ENCODE measurements around the gene CSMD2.

Gene CSMD2

DNA sequence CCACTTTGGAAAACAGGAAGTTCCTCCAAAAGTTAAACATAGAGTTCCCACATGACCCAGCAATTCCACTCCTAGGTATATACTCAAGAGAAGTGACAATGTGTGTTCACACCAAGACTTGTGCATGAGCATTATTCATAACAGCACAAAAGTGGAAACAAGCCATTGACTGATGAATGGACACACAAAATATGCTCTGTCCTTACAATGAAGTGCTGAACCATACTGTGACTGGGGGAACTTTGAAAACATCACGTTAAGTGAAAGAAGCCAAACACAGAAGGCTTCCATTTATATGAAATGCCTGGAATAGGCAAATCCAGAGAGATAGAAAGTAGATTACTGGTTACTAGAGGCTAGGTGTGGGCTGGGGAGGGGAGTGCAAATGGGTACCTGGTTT, 542.3 kb downstream of the CSMD2 start:
- DNase-seq = no peak

DNA sequence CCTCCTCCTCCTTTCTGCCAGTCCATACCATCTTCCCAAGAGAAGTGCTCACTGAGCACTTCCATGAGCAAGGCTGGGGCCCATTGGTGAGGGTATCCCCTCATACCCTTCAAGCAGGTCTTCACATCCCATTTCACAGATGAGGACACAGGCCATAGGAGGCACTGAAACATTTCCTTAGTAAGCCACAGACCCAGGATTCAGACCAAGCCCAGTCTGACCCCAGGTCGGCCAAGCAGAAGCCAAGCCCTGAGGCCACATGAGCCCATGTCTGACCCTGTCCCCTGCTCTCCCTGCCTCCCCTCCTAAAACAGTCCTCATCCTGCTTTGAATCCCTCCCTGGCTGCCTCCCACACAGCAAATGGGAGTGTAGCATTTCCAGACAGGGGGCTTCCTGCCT, 546.4 kb downstream of the CSMD2 start:
- DNase-seq = no peak

DNA sequence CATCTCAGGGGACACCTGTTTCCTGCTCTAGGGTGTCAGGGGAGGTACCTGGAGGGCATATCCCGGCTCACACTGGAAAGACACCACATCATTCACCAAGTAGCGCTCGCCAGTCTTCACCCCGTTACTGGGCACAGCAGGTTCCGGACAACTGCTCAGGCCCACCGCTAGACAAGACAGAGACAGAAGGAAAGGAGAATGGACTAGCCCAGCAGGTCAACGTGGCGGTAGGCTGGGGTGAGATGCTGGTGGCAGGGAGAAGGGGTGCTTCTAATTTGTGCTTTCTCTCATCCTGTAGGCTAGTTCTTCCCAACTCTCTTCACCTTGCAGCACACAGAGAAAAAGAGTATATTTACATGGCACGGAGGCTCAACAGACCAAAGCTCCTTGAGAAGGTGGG, 547.6 kb downstream of the CSMD2 start:
- no peak for DNase-seq

DNA sequence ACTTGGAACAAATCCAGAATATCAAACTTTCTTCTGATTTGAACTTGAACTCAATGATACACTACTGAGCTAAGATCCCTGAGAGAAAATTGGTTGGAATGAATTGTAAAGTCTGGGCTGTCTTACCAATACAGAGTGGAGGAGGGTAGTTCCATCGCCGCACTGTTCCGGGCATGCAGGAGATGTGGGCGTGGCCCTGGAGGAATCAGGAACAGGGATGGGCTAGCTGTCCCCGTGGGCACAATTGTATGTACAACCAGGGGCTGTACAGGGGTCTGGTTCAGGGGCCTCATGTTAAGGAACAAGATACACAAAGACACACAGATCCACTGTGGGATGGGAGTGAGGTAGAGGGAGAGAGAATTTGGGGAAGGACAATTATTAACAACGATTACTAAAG, 548.2 kb downstream of the CSMD2 start:
- DNase-seq = no peak

DNA sequence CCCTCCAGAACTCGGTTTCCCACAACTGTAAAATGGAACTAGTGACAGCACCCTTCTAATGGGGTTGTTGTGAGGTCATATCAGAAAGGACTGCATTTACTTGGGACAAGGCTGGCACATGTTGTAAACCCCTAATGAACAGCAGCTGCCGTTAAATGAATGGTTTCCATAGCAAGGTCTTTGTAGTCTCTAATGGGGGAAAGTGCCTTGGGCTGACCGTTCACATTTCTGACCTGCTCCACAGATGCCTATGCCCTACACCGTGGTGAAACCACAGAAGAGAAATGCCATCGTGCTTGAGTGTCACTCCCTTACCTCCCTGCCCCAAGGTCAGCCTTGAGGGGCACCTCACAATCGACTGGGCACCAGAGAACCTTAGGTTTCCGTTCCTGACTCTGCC, 549.5 kb downstream of the CSMD2 start:
- DNase-seq = no peak

DNA sequence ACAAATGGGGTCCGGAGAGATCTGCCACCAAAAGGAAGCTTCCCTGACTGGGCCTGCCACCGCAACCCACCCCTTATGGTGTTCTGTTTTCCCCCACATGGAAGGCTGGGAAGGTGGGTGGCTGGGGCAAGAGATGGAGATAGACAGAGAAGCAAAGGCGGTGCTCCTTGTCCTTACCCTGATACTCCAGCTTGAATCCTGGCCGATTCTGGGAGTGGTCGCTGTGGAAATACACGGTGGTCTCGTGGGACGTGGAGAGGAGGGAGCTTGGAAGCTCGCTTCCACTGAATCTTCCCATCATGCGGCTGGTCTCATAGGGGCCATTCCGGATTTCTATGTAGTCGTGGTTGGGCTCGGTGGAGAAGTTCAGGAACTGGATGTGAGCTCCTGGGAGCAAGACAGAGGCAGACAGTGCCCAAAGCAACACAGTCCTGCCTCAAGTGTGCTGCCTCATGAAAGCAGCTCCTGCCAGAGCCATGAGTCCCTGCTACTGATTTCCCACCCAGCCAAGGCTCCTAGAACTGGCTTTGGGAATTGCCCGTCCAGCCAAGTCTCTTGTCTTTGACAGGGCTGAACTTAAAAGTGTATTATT, 554.1 kb downstream of the CSMD2 start:
- no peak for DNase-seq

DNA sequence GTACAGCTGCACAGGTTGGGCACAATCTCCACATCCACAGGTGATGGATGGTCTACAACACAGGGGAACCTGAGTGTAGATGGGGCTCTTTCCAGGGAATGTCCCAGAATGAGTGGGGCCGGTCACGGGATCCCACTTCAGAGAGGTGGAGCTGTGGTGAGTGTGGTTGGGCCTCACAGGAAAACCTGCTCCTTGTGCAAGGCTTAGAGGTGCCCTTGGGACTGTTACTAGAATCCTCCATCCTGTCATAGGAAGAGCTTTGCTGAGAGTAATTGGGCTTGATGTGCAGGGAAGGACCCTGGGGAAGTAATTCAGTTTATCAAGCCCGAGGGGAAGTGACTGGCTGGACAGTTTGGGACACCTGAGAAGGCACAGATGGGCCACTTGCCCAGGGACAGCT, 554.6 kb downstream of the CSMD2 start:
- DNase-seq = no peak

DNA sequence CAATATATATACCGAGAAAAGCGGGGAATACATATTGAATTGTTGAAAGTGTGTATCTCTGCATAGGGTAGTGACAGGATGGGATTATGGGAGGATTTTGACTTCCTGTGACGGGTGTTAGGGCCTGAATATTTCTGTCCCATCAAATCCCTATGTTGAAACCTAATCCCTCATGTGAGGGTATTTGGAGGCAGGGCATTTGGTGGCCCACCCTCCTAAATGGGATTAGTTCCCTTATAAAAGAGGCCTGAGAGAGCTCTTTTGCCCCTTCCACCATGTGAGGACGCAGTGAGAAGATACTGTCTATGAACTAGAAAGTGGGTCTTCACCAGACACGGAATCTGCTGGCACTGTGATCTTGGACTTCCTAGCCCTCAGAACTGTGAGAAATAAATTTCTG, 555.3 kb downstream of the CSMD2 start:
- DNase-seq = no peak

DNA sequence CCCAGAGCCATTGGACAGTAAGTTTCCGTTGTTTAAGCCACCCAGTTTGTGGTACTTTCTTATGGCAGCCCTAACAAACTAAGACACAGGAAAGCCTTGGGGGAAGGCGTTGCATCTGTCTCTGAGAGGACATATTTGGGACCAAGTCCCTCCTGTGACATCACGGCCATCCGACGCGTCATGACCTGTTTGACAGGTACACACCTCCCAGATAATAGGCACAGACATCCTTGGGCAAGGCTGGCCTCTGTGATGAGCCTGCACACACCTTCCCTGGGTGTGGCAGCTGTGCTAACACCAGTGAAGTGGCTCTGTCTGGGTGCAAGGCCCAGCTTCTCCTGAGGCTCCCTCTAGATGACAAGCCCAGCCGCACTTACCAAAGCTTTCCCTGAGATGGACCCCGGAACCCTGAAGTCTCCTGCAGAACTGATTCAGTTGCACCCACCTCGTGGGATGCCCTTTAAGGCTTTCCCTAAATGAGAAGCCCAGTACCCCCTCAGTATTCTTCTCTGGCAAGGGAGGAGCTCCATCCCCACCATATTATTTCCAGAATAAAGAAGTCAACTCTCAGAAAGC, 556.1 kb downstream of the CSMD2 start:
- no peak for DNase-seq

DNA sequence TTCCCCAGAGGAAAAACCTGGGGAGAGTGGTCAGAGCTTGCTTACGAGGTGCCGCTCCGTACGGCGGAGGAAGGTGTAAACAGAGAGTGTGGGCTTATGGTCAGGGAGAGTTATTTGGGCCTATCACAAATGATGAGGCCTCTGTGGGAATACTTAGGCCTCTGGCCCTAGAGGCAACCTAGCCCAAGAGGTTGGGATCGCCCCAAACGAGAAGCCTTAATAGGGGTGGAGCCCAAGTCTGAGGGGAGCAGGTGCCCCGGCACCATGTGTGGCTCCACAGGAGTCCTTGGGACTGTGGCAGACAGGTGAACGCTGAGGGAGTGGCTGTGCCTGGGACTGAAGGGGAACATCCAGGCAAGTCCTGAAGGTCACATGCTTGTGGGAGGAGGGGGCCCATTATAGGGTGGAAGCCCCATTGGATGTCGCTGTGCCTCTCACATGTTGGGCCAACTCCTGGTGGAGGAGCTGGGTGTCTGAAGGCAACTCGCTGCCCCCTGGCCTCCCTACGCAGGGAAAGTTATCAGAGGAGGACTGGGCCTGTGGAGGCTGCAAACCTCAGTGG, 557.5 kb downstream of the CSMD2 start:
- no peak for DNase-seq

DNA sequence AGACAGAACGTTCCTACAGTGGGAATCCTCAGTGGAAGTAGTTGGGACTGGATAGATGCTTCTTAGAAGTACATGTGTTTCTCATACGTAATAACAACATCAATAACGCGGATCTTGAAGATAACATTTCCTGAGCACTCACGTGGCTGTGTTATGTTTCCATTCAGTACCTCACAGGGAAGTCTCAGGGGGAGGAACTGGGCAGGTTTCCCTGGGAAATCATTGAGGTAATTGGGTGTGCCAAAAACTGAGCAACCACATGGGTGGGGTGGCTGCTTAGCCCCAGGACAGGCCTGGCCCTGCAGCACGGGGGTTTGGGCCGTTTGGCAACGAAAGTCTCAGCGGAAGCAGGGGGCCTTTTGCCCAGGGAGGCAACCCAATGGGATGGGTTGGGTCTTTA, 558.8 kb downstream of the CSMD2 start:
- no peak for DNase-seq

DNA sequence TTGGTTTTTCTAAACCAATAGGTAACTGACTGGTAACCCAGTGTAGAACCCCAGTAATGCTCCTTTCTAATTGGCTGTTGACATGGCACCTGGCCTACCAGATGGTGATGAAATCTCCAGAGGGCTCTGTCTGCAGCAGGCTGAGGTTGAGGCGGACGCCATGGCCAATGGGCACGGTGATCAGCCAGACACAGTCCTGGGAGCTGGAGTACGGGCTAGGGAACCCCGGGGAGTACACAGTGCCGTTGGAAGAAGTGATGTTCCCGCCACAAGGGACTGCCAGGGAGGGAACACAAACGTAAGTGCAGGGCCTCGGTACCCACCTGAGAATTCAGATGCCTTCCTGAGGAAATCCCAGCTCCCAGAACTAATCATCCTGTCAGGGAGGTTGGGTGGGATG, 562.8 kb downstream of the CSMD2 start:
- no peak for DNase-seq

DNA sequence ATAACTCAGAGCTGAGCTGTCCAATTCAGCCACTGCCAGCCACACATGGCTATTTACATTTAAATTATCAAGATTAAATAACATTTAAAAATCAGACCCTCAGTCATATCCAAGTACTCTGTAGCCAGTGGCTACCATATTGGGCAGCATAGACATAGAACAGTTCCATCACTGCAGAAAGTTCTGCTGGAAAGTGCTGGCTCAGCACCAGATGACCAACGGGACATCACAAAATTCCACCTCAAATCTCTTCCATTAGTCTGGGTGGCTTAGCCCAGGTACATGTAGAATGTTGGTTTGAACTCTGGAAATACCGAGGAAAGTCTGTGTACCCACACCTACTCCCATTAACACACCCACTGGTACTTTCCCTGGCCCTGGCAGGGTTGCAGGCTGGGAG, 563.3 kb downstream of the CSMD2 start:
- DNase-seq = no peak

DNA sequence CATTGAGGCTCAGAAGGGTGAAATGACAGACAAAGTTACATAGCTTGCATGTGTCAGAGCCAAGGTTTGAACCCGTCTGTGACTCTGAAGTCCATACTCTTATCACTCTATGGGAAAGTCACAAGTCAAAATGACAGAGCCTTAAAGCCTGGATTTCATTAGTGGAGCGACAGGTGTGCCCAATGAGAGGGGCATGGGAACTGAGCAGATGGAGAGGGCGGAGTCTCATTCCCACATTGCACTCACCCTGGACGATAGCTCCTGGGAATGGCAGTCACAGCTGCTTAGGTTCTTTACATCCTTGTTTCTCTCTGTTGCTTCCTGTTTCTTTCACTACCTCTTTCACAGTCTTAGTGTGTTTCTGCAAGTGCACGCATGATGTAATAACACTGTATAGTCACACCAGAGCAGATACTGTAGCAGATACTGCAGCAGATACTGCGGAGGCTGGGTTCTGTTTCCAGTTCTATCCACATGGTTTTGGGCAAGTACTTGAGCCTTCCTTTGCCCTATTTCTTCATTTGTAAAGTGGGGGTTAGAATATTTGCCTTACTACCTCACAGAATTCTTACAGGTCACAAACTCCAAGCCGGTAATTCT, 565.4 kb downstream of the CSMD2 start:
- no peak for DNase-seq

DNA sequence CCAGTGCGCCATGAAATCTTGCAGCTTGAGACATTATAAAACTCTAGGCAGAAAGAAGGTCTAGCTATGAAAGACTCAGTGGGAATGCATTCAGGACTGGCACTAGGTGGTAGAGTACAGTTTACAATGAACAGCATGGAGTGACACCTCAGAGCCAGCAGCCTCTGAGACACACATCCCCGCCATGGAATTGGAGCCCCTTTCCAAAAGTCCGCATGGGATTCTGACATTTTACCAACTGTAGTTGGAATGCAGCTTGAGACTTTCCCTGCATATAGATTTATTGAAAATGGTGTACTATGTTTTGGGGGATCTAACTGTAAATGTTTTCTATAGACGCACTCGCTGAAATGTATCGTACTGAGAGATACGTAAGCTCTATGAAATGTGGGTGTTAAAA, 576.3 kb downstream of the CSMD2 start:
- DNase-seq = no peak

DNA sequence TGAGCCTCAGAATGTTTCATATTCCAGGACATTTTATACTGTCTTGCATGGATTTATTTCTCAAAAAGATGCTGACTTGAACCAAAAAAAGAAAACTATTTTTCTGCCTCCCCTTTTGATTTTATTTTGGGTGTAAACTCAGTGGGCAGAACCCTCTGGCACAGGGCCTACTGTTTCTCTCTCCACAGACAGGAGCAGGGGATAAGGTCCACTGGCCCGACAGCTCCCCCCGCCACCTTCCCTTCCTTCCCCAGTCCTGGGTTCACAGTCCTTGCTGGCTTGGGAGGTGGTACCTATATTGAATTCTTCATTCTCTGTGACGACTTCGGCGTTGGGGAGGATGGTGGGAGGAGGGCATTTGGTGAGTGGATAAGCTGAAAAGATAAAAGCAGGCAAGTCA, 578.2 kb downstream of the CSMD2 start:
- no peak for DNase-seq

DNA sequence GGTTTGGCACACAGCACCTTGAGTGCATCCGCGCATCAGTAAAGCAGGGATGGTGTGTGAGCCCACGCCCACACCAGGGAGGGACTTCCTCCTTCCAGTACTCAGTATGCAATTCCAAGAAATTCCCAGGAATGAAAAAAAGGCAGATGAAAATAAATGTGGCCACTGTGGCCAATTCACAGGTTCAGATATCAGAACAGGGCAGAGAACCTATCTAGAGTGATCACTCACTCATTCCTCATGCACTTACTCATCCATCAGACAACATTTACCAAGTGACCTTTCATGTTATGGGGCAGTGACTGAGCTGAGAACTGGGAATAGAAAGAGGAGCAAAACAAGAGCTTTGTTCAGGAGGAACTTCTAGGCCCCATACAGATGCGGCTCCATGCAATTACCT, 578.9 kb downstream of the CSMD2 start:
- no peak for DNase-seq

DNA sequence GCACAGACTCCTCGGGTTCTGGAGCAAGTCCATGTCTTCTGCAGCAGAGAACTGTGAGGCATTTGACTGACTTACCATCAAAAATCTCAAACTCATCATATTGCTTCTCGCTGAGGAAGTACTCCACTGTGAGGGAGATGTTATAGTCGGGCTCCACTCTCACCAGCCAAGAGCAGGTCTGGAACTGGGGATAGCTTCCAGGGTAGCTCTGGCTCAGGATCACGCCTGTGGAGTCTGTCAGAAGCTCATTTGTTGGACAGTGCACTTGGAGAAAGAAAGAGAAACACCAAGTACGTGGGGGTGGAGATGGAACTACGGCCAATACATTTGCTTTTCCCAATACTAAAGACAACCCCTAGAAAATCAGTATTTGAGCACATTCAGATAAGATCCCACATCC, 581.5 kb downstream of the CSMD2 start:
- no peak for DNase-seq

DNA sequence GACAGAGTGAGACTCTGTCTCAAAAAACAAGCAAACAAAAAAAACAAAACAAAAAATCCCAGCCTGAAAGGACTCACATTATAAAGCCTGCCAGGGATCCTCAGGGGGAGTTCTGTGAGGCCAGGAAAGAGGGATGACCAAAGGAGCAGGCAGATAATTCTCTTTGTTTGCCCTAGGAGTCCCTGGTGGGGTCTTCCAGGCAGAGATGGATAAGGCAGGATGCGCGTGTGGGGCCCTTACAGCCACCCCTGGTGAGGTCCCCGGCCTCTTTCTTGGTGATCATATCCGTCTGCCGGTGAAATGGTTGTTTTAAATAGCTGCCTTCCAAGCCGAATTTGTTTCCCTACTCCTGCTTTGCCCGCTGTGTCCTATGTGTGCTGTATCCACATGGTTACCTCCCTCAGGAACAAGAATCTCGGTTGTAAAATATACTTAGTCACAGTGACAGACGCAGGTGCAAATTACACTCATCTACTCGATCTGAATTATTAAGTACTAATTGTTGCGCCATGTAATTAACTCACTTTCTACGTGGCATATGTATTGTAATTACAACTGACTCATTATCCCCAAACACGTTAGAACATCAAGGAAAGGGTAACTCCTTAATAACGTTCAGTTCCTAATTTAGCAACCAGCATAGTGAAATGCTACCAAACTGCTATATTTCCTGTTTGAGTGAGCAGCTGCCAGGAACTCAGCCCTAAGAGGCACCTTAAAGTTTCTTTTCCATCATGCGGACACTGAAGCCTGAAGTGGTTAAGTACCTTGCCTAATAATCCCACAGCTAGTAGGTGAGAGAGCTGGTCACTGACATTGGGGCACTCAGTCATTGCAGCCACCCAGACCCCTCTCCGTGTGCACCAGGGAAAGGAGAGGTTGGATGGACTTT, 586.2 kb downstream of the CSMD2 start:
- DNase-seq = no peak

DNA sequence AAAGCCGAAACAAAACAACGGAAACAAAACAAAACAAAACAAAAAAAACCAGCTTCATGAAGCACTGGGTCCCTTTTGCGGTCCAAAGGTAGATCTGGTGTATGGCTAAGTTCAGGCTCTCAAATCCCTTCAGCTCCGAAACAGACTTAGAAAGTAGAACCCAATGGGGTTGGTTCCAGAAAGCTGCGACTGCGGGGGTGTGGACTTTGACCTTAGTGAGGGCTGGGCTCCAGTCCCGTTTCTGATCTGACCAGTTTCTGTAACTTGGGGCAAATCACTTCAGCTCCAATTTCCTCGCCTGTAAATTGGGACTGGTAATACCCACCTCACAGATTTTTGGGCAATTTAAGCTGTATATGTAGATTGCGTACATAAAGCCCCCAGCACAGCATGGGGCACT, 587.4 kb downstream of the CSMD2 start:
- DNase-seq = no peak

DNA sequence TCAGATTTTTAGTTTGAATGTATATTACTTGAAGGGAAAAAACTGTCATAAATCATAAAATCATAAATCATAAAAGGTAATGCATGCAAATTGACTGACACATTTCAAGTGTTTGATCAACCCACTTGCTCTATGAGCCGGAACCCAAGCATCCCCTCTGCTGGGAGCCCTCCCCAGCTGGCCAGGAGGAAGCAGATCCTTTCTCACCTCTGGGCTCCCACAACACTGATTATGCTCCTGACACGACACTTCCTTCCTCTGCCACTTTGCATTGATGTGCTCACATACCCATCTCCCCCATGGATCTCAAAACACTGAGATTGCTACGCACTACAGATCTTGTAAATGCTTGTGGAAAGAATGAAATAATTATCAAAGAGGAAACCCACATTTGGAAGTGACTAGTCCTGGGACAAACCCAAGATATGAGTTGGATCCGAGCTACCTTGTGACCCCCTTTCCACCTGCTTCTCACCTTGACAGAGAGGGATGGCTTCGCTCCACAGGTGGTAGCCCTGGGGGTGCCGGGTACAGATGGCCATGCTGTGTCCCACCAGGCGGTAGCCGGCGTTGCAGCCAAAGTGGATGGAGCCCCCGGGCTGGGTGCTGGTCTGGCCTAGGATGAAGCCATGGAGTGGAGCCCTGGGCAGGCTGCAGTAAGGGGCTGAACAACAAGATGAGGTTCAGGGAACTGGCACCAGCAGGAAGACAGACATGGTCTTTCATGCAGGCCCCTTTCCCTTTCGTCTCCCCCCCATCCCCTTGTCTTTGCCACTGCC, 588.0 kb downstream of the CSMD2 start:
- DNase-seq = no peak

DNA sequence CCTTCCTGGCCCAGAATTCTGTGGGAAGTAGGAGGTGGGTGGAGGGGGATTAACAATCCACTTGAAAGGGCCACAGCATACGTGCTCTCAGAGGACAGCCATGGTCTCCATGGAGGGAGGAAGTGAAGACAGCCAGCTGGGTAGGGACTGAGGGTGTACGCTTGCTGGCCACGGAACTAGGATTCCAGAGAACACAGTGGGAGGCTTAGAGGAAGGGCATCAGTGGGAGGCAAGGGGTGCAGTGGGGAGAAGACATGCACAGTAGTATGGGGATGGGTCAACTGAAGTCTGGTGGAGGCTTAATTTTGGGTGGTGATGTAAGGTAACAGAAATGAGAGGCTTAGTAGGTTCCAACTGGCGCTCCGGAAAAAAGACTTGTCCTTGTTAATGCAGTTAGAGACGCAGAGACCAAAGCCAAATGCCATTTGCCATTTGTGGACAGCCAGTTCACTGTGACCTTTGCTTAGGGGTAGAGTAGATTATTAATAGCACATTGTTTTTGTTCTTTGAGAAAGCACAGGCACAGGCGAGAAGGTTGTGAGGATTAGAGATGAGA, 589.6 kb downstream of the CSMD2 start:
- DNase-seq = no peak

DNA sequence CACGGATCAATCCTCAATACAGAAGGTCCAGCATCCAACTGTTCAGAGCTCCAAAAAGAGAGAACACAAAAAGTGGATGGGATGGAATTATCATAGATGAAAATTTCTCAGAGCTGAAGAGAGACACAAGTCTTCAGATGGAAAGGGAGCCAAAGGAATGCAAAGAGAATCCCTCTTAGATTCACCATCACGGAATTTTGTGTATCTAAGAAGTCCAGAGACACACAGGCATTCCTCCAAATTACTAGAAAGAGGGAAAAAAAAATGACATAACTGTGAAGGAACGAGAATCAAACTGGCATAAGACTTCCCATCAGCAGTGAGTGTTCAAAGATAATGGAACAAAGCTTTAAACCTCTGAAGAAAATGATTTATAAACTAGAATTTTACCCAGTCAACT, 591.4 kb downstream of the CSMD2 start:
- DNase-seq = no peak

Measured in activated naive CD4-positive, alpha-beta T cell treated with Interleukin-2 at 50 U/mL for 16 hours (primary cell).